HG03064 (cell line): Measurements from ENCODE around the gene XPO5.

ENCODE experiments used
- ATAC-seq: cut with Tn5 transposase; IDR thresholded peaks from one replicate; pipeline ENCODE4 v1.9.1; 2021; ENCODE audit warnings: low read depth; ENCODE audit not compliant: unreplicated experiment

The XPO5 gene

GRCh38 chr6:43520097-43520496, 55.7 kb downstream of the XPO5 start:
- ATAC-seq, result no peak

GRCh38 chr6:43517505-43518357, 58.1 kb downstream of the XPO5 start:
- ATAC-seq, result no peak

- peak; percentile 68 for ATAC-seq
These were observed 58.9 kb downstream of the XPO5 start, which contains the start of the genes POLR1C and YIPF3 for GRCh38 chr6:43516697-43517504. Gene POLR1C, plus strand, starts transcription at chr6:43517089. Its CDS starts 21 bp downstream, at chr6:43517110. Gene YIPF3, minus strand, starts transcription at chr6:43516926. Its CDS starts 119 bp downstream, at chr6:43516807.

GRCh38 chr6:43516367-43516696, 59.5 kb downstream of the XPO5 start:
- no peak for ATAC-seq

GRCh38 chr6:43515808-43516207, 60.0 kb downstream of the XPO5 start:
- no peak for ATAC-seq

GRCh38 chr6:43511824-43512415, 63.9 kb downstream of the XPO5 start:
- ATAC-seq, result no peak

- no peak for ATAC-seq
These were observed 65.0 kb downstream of the XPO5 start for GRCh38 chr6:43510827-43511163.

GRCh38 chr6:43509984-43510826, 65.6 kb downstream of the XPO5 start, which contains the start of gene LRRC73:
Gene LRRC73, minus strand, starts transcription at chr6:43510346. Its CDS starts 561 bp downstream, at chr6:43509785.
- peak; percentile 52 for ATAC-seq

- ATAC-seq, result peak; percentile 11
These were observed 66.5 kb downstream of the XPO5 start for GRCh38 chr6:43509142-43509983.

- ATAC-seq, result no peak
These were observed 67.2 kb downstream of the XPO5 start for GRCh38 chr6:43508481-43509141.

GRCh38 chr6:43506667-43507471, 69.0 kb downstream of the XPO5 start:
- ATAC-seq, result no peak

GRCh38 chr6:43506171-43506570, 69.7 kb downstream of the XPO5 start:
- ATAC-seq, result no peak

GRCh38 chr6:43505718-43506117, 70.1 kb downstream of the XPO5 start:
- ATAC-seq, result no peak

GRCh38 chr6:43504756-43505593, 70.9 kb downstream of the XPO5 start:
- no peak for ATAC-seq

- no peak for ATAC-seq
These were observed 72.4 kb downstream of the XPO5 start for GRCh38 chr6:43503443-43503842.

GRCh38 chr6:43502666-43503065, 73.2 kb downstream of the XPO5 start:
- no peak for ATAC-seq

- ATAC-seq, result no peak
These were observed 74.9 kb downstream of the XPO5 start for GRCh38 chr6:43500921-43501320.
